Loucy (cell line): Measurements from ENCODE around the gene KAT6B.

Experiments used
- CTCF ChIP-seq: fragments of 200-600 bp; sonication (generic); conservative IDR thresholded peaks from 2 replicates; pipeline ENCODE4 v1.5.1; 2014; ENCODE audit warnings: mild to moderate bottlenecking, antibody characterized with exemption, low read length
- EZH2phosphoT487 ChIP-seq: fragments of 200-600 bp; IDR thresholded peaks from 2 replicates; pipeline ENCODE4 v1.6.1; 2018; ENCODE audit warnings: antibody characterized with exemption, mild to moderate bottlenecking, moderate library complexity, borderline replicate concordance

- TF ChIP-seq CTCF = no peak
- no peak for TF ChIP-seq EZH2phosphoT487
Measured at GRCh38 chr10:74925708-74926107, 99.3 kb downstream of the KAT6B start.
